CD4-positive, alpha-beta T cell treated with Interleukin-1 beta for 1 hour (primary cell): ENCODE results near the gene HOXC13.

ENCODE experiments used
- DNase-seq, 2 donors: peaks; one replicate each; pipeline ENCODE4 v3.0.0-alpha.2; 2020 to 2022

Gene HOXC13

DNA sequence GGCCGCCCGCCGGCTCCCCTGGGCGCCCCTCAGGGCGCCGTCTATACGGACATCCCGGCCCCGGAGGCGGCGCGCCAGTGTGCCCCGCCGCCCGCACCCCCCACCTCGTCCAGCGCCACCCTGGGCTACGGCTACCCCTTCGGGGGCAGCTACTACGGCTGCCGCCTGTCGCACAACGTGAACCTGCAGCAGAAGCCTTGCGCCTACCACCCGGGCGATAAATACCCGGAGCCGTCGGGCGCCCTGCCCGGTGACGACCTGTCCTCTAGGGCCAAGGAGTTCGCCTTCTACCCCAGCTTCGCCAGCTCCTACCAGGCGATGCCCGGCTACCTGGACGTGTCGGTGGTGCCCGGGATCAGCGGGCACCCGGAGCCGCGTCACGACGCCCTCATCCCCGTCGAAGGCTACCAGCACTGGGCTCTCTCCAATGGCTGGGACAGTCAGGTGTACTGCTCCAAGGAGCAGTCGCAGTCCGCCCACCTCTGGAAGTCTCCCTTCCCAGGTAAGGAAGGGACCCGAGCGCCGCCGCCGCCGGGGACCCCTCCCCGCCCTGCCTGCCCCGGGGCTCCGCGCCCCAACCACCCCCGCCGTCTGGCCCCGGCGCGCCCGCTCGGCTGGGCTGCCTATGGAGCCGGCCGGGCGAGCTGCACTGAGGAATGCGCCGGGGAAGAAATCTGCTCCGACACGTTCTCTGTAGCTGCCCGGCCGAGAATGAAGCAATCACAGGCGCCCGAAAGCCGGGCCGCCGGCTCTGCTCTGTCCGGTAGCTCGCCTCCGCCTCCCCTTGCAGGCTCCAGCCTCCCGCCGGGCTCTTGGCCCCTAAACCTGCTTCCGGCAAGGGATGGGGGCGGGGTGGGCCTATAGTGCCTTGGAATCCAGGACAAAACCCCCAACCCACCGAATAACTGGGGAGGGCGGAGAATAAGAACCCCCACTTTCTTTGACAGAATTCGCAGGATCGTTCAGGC, 794 bp downstream of the HOXC13 start:
- DNase-seq = no peak

GRCh38 chr12:53940443-53941014, 1.9 kb downstream of the HOXC13 start:
- DNase-seq = no peak

DNA sequence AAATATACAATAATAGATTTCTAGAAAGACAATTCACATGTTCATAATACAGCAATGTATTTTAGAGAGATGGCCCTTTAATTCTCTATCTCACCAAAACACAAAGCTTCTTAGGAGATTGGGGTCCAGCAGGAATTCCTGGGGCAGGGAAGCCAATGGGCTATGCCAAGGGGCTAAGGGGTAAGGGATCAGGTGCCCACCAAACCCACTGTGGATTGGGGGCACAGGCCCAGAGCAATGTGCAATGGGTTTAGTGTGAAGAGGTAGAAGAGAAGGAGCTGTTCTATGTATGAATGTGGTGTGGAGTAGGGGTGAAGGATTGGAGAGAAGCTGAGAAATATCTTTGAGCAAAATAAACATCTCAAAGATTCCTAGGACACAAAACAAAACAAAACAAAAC, 2.6 kb downstream of the HOXC13 start:
- DNase-seq = no peak

DNA sequence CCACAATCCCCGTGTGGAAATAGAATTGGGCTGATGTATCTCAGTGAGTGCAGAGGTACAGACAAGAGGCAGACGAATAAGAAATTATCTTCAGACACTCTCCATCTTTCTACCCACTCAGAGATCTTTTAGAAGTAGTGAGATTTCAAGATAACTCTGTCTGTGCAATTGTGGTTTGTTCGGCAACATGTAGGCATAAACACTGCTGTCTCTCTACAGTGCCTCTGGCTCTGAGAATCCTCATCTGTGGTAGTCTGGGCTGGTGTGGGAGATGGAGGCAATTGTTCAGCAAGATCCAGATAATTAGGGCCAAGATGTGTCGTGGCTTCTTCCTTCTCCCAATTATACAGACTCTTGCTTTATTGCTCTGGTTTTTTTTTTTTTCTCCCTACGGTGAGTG, 3.1 kb downstream of the HOXC13 start:
- no peak for DNase-seq

DNA sequence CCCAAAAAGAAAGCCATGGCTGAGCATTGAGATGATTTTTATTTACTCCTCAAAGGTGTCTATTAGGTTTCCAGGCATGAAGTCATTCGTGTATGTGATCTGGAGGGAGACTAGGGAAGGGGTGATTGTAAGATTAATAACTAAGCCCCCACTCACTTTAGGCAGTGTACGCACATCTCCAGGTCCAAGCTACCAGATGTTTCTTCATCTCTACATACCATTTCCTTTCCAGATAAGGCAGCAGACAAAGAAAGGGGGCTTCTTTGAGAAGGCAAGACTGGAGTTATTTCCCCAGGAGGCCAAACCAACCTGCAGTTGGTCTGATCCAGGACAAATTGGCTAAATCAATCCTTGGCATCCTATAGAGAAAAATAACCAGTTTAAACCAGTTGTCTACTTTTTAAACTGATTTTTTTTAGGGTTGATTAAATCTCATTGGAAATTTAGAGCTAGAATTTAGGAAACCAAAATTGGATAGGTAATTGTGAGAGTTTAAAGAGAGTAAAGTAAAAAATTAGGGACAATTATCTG, 3.9 kb downstream of the HOXC13 start:
- DNase-seq = no peak

DNA sequence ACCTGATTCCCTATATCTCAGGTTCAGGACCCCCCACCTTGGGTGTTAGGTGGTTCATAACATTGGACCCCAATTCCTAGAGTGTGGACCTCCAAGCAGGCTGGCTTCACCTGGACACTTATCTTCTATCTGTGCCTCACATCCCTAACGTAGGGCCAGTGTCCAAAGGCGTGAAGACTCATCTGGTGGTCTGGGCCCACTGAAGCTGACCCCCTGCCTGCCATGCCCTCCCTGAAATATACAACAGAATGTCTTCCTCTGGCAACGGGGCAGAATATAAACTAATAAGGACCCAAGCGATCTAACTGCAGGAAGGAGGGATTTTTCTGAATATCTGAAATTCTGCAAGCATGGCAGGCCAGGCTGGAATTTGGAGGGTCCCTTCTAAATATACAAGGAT, 5.6 kb downstream of the HOXC13 start:
- DNase-seq = no peak

GRCh38 chr12:53944907-53945847, 6.5 kb downstream of the HOXC13 start:
- DNase-seq = no peak

- DNase-seq = no peak
These were observed 9.1 kb downstream of the HOXC13 start for GRCh38 chr12:53947743-53948142.

- DNase-seq = no peak
These were observed 10.3 kb downstream of the HOXC13 start for GRCh38 chr12:53948650-53949593.

- no peak for DNase-seq
These were observed 11.2 kb downstream of the HOXC13 start for GRCh38 chr12:53949631-53950436.

GRCh38 chr12:53950437-53950773, 11.8 kb downstream of the HOXC13 start:
- DNase-seq = no peak

- DNase-seq = no peak
These were observed 12.4 kb downstream of the HOXC13 start for GRCh38 chr12:53950789-53951576.

DNA sequence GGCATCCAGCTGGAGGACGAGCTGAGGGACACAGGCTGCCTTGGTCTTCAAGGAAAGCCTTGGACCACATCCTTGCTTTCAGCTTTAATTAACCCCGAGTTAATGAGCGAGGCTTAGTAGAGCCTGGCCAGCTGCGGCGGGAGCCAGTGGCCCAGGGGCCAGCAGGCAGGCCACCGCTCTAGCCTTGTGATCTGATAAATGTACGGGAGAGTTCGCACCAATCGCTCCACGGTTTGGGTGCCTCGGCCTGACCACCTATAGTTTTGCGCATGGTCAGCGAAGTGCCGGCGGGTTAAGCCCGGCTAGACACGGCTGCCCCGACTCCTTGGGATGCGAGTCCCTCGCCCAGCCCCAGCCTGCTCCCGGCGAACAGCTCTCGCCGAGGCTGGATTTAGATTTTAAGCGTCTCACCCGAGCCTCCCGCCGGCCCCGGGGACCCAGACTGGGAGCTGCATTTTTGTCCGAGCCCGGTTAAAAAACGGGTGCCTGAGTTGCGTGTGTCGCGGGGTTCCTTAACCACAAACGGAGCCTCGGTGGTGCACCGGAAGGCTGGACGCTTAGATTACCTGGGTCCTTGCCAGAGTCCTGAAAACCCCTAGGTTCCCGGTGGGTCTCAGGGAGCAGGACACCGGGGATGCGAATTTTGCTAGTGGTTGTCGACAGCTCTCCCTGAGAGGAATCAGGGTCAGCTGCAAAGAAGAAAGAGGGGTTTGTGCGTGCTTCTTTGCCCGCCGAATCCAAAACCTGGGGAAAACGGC, 13.1 kb downstream of the HOXC13 start:
- no peak for DNase-seq

DNA sequence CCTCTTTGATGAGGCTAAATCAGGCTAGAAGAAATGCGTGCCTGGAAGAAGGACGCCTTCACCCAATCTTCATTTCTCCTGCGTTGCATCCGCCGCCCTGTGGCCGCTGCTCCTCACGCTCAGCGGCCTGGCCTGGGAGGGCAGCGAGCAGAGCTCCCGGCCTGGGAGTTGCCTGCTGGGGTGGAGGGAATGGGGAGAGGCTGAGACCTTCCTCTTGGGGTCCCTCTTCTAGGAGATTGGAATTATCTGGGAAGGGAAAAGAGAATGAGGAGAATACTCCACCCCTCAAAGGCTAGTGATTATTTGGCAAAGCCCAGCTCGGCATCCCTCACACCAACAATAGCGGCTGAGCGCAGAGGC, 13.7 kb downstream of the HOXC13 start:
- no peak for DNase-seq

DNA sequence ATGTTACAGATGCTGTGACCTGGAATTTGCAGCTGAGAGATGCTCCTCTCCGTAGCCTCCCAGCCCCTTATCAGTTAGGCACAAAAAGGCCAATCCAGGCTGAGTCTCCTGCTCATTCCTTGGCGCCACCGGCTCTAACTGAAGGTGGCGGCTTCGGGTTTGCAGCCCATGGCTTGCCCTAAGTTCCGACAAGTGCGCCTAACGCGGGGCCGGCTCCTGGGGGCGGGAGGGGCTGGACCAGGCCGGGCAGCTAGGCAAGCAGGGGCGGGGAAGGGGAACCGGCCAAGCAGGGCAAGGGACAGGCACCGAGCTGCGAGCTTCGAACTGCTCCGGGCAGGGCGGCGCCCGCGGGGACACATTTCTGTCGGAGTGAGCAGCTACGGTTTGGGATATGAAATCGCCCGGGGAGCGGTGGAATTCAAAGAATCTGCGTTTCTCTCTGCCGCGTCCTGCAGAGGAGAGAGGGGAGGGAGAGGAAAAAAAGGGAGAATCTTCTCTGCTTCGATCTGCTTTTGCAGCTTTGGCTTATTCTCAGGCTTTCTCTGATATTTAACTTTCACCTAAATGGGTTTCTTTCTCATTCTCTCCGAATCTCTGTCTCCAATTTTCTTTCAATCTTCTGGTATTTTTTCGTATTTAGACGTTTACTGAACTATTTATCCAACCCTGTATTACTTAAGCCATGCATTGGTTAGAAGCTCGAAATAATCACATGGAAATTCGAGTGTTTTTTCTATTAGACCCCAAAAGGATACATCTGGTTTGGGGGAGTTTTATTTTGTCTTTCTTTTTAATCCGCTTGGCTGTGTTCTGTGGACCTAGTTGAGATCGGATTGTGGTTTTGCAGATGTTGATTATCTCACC, 14.5 kb downstream of the HOXC13 start:
- no peak for DNase-seq

- DNase-seq = no peak
These were observed 15.4 kb downstream of the HOXC13 start for GRCh38 chr12:53953831-53954693.

DNA sequence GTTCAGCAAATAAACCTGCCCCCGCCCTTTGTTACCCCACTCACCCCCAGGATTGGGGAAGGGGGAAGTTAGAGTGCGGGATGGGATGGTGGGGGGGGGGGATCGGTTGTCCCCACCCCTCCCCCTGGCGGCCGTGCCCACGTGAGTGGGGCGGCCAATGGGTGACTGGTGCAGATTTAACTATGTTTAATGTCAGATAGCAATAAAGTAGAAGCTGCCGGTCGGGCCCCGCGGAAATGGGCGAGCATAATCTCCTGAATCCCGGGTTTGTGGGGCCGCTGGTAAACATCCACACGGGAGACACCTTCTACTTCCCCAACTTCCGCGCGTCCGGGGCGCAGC, 16.0 kb downstream of the HOXC13 start, which contains the start of gene HOXC12:
TSS of gene HOXC12 (plus strand) at position 210 of the 342 bp plus-strand sequence. CDS start at position 237, 27 bp downstream.
- no peak for DNase-seq
